HG02763 (cell line): ENCODE results near the gene HINFP.
"Not testable (repeated sequence)": the region's sequence is repeated elsewhere in the genome, so short reads cannot be mapped to it uniquely, and the experiment has no call there.

ENCODE experiments used
- ATAC-seq: cut with Tn5 transposase; IDR thresholded peaks from one replicate; pipeline ENCODE4 v1.9.1; 2021; ENCODE audit warnings: mild to moderate bottlenecking, moderate library complexity; ENCODE audit not compliant: unreplicated experiment

The HINFP gene

GRCh38 chr11:119184399-119184798 is 63.0 kb downstream of the HINFP start:
- not testable (repeated sequence) for ATAC-seq
